GM19452 (cell line): Measurements from ENCODE around the gene CHI3L2.

Source experiments
- ATAC-seq: cut with Tn5 transposase; IDR thresholded peaks from one replicate; pipeline ENCODE4 v1.9.1; 2021; ENCODE audit not compliant: unreplicated experiment

Gene CHI3L2

DNA sequence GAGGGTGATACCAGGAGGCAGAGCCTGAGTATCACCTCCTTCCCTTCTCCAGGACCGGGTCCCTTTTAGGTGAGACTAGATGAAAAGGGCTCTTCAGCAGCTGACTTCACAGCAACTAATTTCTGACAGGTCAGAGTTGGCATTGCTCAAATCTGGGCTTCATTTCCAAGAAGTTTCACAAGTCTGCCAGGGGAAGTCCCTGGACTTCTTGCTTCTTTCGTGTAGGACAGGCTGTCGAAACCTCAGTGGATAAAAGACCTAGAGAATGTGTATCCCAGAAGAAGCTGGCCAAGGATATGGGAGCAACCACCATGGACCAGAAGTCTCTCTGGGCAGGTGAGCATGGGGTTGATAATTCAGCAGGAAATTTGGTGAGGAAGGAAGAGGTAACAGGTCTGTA lies at the start of gene CHI3L2:
CHI3L2 (plus strand) TSS at position 280 of the 400 bp plus-strand sequence; CDS start at position 297, 17 bp downstream.
- ATAC-seq: no peak

DNA sequence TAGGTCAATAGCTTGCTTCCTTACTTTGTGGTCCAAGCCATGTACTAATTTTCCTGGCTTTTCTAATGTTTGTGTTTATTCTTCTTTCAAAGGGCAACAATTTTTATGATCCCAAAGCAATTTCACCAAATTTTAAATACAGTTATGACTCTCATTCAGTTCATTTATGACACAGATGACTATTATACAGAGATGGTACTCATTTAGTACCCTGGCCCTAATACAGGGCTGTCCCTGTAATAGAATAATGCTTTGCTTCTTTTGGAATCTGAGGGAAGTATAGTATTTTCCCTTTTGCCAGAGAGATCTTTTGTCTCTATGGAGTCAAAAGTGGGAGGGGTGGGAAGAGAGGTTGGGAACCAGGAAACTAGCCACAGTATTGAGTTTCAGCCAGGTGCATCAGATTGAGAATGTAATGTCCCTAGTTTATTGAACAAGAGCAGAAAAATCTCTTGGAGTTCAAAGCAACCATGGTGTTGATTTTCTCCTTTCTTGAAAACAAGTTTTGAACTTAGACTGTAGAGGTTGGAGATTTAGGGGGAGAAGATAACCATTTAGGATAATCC lies 47.5 kb upstream of the CHI3L2 start:
- no peak for ATAC-seq

GRCh38 chr1:111182052-111182451 lies 45.5 kb upstream of the CHI3L2 start:
- no peak for ATAC-seq

- ATAC-seq: no peak
Measured at GRCh38 chr1:111183308-111184069, 44.0 kb upstream of the CHI3L2 start.

DNA sequence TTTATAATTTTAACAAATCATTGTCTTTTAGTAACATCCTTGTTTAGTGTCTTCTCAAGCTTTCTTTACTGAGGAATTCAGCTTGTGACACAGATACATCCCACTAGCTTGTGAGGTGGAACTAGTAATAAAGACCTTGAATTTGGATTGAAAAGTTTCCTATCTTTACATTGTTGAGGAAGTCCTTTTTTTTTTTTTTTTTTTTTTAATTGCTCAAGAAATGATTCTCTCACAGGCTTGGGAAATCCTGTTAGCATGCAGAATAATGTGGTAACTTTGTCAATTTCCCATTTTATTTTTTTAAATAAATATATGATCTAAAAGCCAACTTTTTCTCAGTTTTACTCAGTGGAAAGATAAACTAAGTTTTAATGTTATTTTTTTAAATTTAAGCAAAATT lies 42.9 kb upstream of the CHI3L2 start:
- ATAC-seq: no peak

DNA sequence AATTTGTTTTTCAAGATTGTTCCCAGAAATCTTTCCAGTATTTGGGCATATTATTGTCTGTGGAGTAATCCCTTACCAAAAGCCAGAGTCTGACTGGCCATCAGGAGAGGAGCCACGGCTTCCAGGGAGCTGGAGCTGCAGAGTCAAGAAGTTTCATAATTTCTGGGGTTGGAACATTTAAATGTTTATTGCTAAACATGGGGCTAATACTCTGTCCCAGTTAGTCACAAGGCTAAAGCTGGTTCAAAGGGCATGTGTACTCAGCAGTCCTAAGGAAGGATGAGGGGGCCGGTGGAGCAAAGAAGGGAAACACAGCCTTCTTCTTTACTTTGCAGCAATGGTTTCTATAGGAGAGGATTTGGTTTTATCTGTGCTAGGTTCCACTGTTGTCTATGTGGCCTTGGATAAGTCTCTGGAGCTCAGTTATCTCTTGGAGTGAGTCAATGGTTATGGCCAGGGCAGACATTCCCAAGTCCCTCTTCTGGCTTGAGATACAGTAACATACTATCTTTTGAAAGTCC lies 36.5 kb upstream of the CHI3L2 start:
- ATAC-seq: no peak

GRCh38 chr1:111191496-111191895 lies 36.0 kb upstream of the CHI3L2 start:
- no peak for ATAC-seq

GRCh38 chr1:111192074-111192473 lies 35.4 kb upstream of the CHI3L2 start:
- no peak for ATAC-seq

DNA sequence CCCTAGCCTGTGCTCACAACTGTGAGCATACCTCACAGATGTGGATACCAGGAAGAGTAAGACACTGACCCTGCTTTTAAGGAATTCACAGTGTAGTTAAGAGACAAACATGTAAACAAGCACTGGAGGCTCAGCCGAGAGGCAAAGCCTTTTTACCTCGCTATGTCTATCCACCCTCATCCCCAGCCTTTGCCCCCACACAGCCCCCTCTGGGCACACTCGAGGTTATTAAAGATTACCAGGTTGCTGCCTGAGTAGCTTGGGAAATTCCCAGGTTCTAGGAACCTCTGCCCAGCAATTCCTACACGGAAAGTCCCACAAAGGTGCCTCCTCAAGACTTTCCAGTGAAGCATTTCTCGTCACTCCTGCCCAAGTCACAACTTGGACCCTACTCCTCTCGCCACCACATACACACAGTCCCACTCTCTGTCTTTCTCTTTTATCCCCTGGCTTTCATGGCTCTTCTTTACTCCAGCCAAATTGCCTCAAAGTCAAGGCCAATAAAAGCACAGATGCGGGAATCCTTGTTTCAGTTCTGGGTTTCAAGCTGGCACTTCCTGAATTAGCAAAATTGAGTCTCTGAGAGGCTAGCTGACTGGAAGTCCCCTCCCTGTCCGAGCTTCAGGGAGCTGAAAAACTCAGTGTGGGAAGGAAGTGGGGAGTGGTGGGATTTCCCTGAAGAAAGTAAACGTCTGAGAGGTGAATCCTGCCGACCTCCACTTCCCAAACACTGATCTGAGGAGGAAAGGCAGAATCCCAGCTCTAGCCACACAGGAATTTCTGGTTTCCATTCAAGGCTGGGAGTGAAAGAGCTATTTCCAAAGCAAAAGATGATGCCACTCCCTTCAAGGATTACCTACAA lies 34.6 kb upstream of the CHI3L2 start:
- no peak for ATAC-seq

DNA sequence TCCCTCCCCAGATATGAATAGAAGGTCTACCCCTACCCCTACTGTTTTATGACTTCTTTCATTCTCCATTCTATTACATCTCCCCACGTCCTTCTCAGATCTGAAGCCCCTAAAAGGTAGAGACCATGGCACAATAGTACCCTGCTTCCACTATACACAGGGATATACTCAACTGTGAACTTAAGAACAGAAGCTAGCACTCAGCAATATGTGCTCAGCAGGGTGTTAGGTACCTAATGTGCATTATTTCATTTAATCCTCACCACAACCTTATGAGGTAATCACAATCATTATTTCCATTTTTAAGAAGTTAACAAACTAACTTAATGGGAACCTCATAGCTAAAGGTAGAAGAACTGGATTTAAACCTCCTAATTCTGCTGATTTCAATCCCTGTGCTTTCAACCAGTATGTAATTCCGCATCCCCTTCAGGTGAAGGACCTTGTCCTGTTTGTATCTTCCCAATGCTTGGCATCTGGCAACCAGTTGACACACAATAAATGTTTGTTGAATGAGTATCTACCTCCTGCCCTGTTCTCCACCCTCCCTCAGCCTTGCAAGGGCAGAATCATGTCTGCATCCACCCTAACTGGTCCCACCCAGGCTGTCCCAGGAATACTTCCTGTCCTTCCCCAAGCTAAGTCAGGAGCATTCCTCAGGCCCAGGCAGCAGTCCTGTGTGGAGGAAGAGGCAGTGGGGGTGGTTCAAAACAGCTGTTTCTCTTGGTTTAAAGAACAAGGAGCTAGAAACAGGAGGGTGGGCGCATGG lies 33.6 kb upstream of the CHI3L2 start:
- no peak for ATAC-seq

DNA sequence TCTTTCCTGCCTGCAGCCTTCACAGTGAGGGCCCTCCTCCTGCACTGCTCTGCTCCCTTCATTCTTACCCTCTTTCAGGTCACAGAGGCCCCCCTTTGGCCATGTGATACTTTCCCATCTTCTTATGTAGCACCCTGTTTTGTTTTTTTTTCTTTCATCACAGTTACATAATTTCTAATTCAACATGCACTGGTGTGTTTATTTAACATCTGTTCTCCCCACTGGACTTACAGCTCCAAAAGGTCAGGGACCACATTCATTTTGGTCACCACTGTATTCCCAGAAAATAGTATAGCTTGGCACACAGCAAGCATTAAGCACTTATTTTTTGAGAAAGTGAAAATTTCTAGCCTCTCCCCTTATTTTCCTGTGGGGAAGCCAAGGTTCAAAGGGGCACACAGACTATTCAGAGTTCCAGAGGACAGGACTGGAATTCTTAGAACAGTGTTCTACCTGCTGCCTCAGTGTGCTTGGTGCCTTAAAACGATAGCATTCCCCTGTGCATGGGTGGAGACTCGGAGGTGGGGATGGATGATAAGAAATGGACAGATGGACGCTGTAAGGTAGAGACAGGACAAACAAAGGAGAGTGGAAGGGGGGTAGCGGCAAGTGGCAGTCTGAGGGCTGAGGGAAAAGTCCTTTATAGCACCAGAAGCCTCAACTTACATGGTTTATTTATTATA lies 32.4 kb upstream of the CHI3L2 start:
- ATAC-seq: no peak

GRCh38 chr1:111196213-111196612 lies 31.3 kb upstream of the CHI3L2 start:
- ATAC-seq: no peak

GRCh38 chr1:111197598-111198284 lies 29.8 kb upstream of the CHI3L2 start:
- no peak for ATAC-seq

DNA sequence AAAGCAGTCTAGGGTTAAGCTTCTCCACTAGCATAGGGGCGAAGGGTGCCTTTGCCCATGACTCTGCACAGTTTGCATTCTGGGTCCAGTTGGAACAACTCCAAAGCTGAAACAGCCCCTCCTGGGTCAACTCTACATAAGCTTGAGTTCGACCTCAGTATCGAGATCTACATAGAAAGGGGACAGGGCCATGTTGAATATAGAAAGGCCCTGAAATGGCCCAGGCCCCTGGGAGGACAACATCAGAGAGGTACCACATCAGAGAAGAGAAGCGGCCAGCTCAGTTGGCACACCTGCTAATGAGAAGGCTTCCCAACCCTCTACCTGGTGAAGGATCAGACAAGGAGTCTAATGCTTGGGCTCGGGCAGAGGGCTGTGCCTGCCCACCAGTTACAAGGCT lies 28.7 kb upstream of the CHI3L2 start:
- no peak for ATAC-seq

- ATAC-seq: no peak
Measured at GRCh38 chr1:111199329-111199728, 28.2 kb upstream of the CHI3L2 start.

DNA sequence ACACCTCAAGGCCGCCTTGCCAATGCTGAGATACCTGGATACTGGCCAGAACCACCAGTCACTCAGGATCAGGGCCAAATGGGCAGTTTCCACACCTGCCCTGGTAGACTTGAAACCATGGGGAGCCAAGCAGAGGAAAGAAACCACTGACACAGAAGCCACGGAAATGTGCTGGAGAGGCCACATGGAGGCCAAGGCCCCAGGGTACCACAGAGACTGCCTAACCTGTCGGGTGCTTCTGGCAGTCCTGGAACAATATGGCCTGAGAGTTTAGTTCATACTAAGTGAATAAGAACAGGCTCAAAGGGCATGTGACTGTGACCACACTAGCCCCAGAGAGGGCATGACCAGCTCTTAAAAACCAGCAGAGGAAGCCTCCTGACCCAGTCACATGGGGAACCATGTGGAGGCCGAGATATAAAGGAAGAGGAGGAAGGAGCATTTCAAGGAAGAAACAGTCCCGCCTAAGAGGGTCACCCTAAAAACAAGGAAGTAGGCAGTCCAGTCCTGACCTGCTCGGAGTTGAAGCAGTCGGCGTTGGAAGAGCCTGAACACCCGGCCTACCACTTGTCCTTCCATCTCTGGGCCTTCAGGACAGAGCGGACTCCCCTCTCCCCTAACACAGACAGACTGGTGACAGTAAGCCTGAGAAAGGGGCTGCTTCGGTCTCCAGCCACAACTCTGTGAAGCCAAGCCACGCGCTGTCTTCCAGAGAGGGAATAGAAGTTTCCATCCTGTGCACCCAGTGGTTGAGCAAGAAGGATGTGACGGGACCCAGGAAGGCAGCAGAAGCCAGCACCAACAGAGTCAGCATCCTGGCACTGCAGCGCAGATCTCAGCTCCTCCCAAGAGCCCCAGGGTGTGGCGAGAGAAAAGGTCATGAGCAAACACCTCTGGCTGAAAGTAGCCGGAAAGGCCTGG lies 27.4 kb upstream of the CHI3L2 start, which contains the start of gene DENND2D:
DENND2D (minus strand) TSS at position 766 of the 921 bp plus-strand sequence; CDS start at position 579, 187 bp downstream.
- ATAC-seq: no peak

DNA sequence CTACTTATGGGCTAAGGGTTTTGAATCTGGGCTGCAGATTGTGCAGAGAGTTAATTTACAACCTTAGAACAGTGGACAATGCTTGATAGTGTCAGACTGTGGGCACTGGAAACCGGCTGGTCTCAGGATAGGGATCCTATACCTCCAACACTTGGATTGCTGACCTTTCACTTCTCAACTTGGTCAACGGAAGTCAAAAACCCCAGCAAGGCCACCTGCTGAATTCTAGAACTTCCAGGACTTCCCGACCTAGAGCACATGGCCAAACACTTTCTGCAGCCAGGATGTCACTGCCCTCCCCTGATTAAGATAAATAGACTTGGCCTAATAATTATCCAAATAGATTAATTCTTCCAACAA lies 26.7 kb upstream of the CHI3L2 start:
- no peak for ATAC-seq

DNA sequence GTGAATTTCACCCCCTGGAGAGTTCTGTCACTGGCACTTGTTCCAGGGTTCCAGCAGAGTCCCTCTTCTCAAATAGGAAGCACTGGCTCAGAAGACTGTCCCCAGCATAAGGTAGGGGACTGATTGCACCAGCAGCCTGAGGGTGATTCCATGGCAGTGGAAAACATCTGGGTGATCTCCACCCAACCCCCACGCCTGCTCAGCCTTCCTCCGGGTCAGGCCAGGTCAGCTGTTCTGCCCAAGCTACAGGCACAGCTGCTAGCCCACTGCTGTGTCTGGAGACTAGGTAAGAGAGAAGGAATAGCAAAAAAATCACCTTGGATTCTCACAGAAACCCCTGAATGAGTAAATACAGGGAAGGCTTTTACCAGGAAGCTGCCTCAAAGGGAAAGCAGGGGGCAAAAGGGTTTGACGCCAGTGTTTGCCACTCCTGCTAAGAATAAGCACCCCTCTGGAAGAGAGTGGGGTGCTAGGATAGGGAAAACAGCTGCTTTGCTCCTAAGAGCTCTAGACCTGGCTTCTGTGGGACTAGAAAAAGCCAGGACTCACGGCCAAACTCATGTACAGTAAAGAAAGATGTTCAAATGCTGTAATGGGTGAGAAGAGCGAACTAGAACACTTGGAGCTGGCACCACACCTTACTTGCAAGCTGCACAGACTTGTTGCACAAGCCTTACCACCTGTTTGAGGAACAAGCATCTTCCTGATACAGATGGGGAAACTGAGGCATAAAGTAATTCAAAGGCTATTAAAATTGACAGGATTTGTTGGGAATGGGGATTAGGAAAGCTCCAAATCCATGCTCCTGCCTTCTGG lies 26.0 kb upstream of the CHI3L2 start:
- ATAC-seq: no peak
